Neuronal stem cell (in vitro differentiated cells): Measurements from ENCODE around the gene LCP1. TPM values are rescaled to one million over a fixed set of nuclear protein-coding genes. Genes with fewer than 3 reads are reported as not detected.

Experiments
- DNase-seq: peaks from one replicate; pipeline ENCODE4 v3.0.0-alpha.2; 2013; ENCODE audit warnings: low spot score
- H2AFZ ChIP-seq: one replicate; pipeline ENCODE4 v1.6.1; 2013; ENCODE audit warnings: mild to moderate bottlenecking, low read length, inconsistent platforms
- H2AK5ac ChIP-seq: 2 replicates; pipeline ENCODE4 v1.6.1; 2013; ENCODE audit warnings: low read depth, mild to moderate bottlenecking, inconsistent platforms, low read length, moderate library complexity, mixed read lengths
- H2BK120ac ChIP-seq: 2 replicates; pipeline ENCODE4 v1.6.1; 2013; ENCODE audit warnings: low read depth, mild to moderate bottlenecking, inconsistent platforms, low read length, moderate library complexity, mixed read lengths
- H2BK12ac ChIP-seq: one replicate; pipeline ENCODE4 v1.6.1; 2013; ENCODE audit warnings: low read length, inconsistent platforms
- H2BK15ac ChIP-seq: 2 replicates; pipeline ENCODE4 v1.6.1; 2013; ENCODE audit warnings: mild to moderate bottlenecking, low read length, inconsistent platforms, mixed read lengths
- H2BK5ac ChIP-seq: one replicate; pipeline ENCODE4 v1.6.1; 2013; ENCODE audit warnings: inconsistent platforms, mild to moderate bottlenecking, low read length, moderate library complexity
- H3K14ac ChIP-seq: one replicate; pipeline ENCODE4 v1.6.1; 2013; ENCODE audit warnings: low read length, inconsistent platforms
- H3K18ac ChIP-seq: 2 replicates; pipeline ENCODE4 v1.6.1; 2013; ENCODE audit warnings: low read length, inconsistent platforms
- H3K23ac ChIP-seq: 2 replicates; pipeline ENCODE4 v1.6.1; 2013; ENCODE audit warnings: low read depth, mild to moderate bottlenecking, mixed read lengths, low read length, inconsistent platforms; ENCODE audit not compliant: poor library complexity
- H3K27ac ChIP-seq: replicated peaks from 3 replicates; pipeline ENCODE4 v1.5.1; 2013; ENCODE audit warnings: low read length, inconsistent platforms
- H3K27me3 ChIP-seq, 3 experiments: 2 replicates each; pipeline ENCODE4 v1.6.1; 2013; ENCODE audit warnings: low read length in 3 of 3, mild to moderate bottlenecking in 2 of 3, inconsistent platforms in 1 of 3, low read depth in 1 of 3, mixed read lengths in 1 of 3, moderate library complexity in 1 of 3; ENCODE audit not compliant: control insufficient read depth in 3 of 3, insufficient read depth in 3 of 3
- H3K36me3 ChIP-seq, 2 donors: replicated peaks in 1 of 2; 2 replicates each; pipeline ENCODE4 v1.6.1; 2013; ENCODE audit warnings: low read length in 2 of 2; ENCODE audit not compliant: control insufficient read depth in 2 of 2, insufficient read depth in 2 of 2
- H3K4ac ChIP-seq: 2 replicates; pipeline ENCODE4 v1.6.1; 2013; ENCODE audit warnings: inconsistent platforms, mild to moderate bottlenecking, low read length, moderate library complexity
- H3K4me1 ChIP-seq, 2 donors: 1 replicate in 1 of 2; 2 replicates in 1 of 2; pipeline ENCODE4 v1.6.1; 2013; ENCODE audit warnings: low read length in 2 of 2, low read depth in 1 of 2; ENCODE audit not compliant: control insufficient read depth in 2 of 2, insufficient read depth in 1 of 2
- H3K4me2 ChIP-seq: one replicate; pipeline ENCODE4 v1.6.1; 2013; ENCODE audit warnings: mild to moderate bottlenecking, low read length, inconsistent platforms; ENCODE audit not compliant: insufficient read depth, poor library complexity, severe bottlenecking
- H3K4me3 ChIP-seq, 2 donors: 2 replicates each; pipeline ENCODE4 v1.5.1; 2013; ENCODE audit warnings: low read length in 2 of 2, mild to moderate bottlenecking in 2 of 2, inconsistent platforms in 1 of 2, moderate library complexity in 1 of 2
- H3K79me1 ChIP-seq: one replicate; pipeline ENCODE4 v1.6.1; 2013; ENCODE audit warnings: low read depth, mild to moderate bottlenecking, inconsistent platforms, low read length, moderate library complexity
- H3K9ac ChIP-seq: one replicate; pipeline ENCODE4 v1.6.1; 2013; ENCODE audit warnings: mild to moderate bottlenecking, low read depth, low read length, inconsistent platforms; ENCODE audit not compliant: poor library complexity
- H3K9me3 ChIP-seq, 2 donors: replicated peaks in 1 of 2; 2 replicates each; pipeline versions ENCODE3 to v1.6.1; 2013; ENCODE audit warnings: low read length in 2 of 2, mild to moderate bottlenecking in 2 of 2, inconsistent platforms in 1 of 2, low read depth in 1 of 2, mixed read lengths in 1 of 2, moderate library complexity in 1 of 2; ENCODE audit not compliant: control insufficient read depth in 2 of 2, insufficient read depth in 1 of 2
- H4K8ac ChIP-seq: one replicate; pipeline ENCODE4 v1.6.1; 2013; ENCODE audit warnings: low read depth, mild to moderate bottlenecking, inconsistent platforms, low read length, moderate library complexity
- H4K91ac ChIP-seq: one replicate; pipeline ENCODE4 v1.6.1; 2013; ENCODE audit warnings: low read length, low read depth, mild to moderate bottlenecking, inconsistent platforms; ENCODE audit not compliant: poor library complexity
- WGBS, 2 donors: extraction: QIAGEN DNeasy Blood & Tissue Kit; methylation state at CpG; one replicate each; pipeline ENCODE4 v1.1.7; 2013; ENCODE audit warnings: missing lambda C conversion rate in 2 of 2, mixed read lengths in 1 of 2; ENCODE audit not compliant: insufficient read length in 2 of 2, insufficient replicate concordance in 1 of 2; ENCODE audit errors: extremely low coverage in 2 of 2; 5-methylcytosine and 5-hydroxymethylcytosine counted together
- small RNA-seq: library from polyadenylated mRNA; stranded (forward); fragments of <200 nt; extraction: miRNeasy Mini kit (QIAGEN cat#:217004); gene quantifications from one replicate; pipeline ENCODE3, GENCODE V24; 2013; ENCODE audit not compliant: insufficient read depth

Gene LCP1

DNA sequence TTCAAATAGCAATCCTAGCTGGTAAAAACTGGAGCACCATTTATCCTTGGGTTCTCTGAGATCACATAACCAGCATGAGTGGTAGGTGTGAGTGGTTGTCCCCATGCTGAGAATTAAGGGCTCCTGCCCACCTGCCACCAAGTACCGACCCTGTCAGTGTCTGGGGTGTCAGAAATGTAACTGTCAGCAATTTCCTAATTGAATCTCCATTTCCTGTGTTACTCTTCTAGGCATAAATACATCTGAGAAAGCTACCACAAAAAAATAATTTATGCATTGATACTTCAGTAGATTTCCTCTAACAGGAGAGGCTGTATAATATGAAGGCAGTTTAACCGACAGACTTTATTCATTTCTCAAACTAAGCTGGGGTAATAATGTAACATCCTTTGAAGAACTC, 102.2 kb downstream of the LCP1 start:
- Histone ChIP-seq H3K4me3 (no peak overlapping the region), H2BK5ac (no peak overlapping the region), H3K27ac (no peak overlapping the region), H3K4me1 (no peaks in the 10 kb centered on the region), H3K23ac (no peak overlapping the region), H3K9me3 (peaks cover 0 to 1% of the 10 kb centered on the region in 2 donors), H3K4me2 (no peak overlapping the region), H3K79me1 (no peaks in the 10 kb centered on the region), H2AFZ (no peak overlapping the region), H3K14ac (no peak overlapping the region), H3K4ac (no peak overlapping the region), H2BK12ac (no peak overlapping the region), H2BK15ac (no peak overlapping the region), H3K9ac (no peak overlapping the region), H4K8ac (no peak overlapping the region), H4K91ac (no peak overlapping the region), H3K18ac (no peak overlapping the region), H3K27me3 (no peaks in the 10 kb centered on the region), H2AK5ac (no peak overlapping the region), H3K36me3 (no peaks in the 10 kb centered on the region), H2BK120ac (no peak overlapping the region)
- no peak for DNase-seq
- no CpG with 5 or more reads among the region's 2 CpGs for WGBS, 2 donors

GRCh38 chr13:46077265-46077664, 104.7 kb downstream of the LCP1 start:
- H2AFZ ChIP-seq = no peak overlapping the region
- no peak overlapping the region for H4K91ac ChIP-seq
- H3K23ac ChIP-seq = no peak overlapping the region
- H3K79me1 ChIP-seq = no peaks in the 10 kb centered on the region
- H3K9ac ChIP-seq = no peak overlapping the region
- no peak overlapping the region for H3K27ac ChIP-seq
- H2BK12ac ChIP-seq = no peak overlapping the region
- WGBS, 2 donors = no CpG with 5 or more reads among the region's 1 CpG
- peaks cover 2 to 4% of the 10 kb centered on the region in 2 donors for H3K9me3 ChIP-seq
- no peak overlapping the region for H3K18ac ChIP-seq
- no peaks in the 10 kb centered on the region for H3K27me3 ChIP-seq
- no peak overlapping the region for H3K4me3 ChIP-seq
- H2BK15ac ChIP-seq = no peak overlapping the region
- H3K4ac ChIP-seq = no peak overlapping the region
- no peak overlapping the region for H3K14ac ChIP-seq
- no peaks in the 10 kb centered on the region for H3K4me1 ChIP-seq
- no peak for DNase-seq
- H2BK120ac ChIP-seq = no peak overlapping the region
- no peaks in the 10 kb centered on the region for H3K36me3 ChIP-seq
- H2BK5ac ChIP-seq = no peak overlapping the region
- H2AK5ac ChIP-seq = no peak overlapping the region
- H3K4me2 ChIP-seq = no peak overlapping the region
- no peak overlapping the region for H4K8ac ChIP-seq

DNA sequence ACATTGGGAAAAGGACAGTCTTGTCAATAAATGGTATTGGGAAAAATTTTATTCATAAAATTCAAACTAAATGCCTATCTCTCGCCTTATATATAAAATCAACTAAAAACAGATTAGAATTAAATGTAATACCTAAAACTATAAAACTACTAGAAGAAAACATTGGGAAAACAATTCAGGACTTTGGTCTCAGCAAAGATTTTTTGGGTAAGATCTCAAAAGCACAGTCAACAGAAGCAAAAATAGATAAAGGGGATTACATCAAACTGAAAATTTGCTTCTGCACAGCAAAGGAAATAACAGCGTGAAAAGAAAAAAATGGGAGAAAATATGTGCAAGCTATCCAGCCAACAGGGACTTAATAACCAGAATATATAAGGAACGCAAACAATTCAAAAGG, 105.2 kb downstream of the LCP1 start:
- WGBS, 2 donors = no CpG with 5 or more reads among the region's 3 CpGs
- no peak overlapping the region for H3K4me2 ChIP-seq
- H4K91ac ChIP-seq = no peak overlapping the region
- no peaks in the 10 kb centered on the region for H3K4me1 ChIP-seq
- no peak overlapping the region for H4K8ac ChIP-seq
- no peaks in the 10 kb centered on the region for H3K36me3 ChIP-seq
- no peak overlapping the region for H3K18ac ChIP-seq
- H3K4ac ChIP-seq = no peak overlapping the region
- no peak for DNase-seq
- H3K4me3 ChIP-seq = no peak overlapping the region
- no peak overlapping the region for H3K14ac ChIP-seq
- no peak overlapping the region for H2BK5ac ChIP-seq
- H3K27me3 ChIP-seq = no peaks in the 10 kb centered on the region
- no peak overlapping the region for H3K23ac ChIP-seq
- H3K79me1 ChIP-seq = no peaks in the 10 kb centered on the region
- no peak overlapping the region for H3K9ac ChIP-seq
- no peak overlapping the region for H2BK120ac ChIP-seq
- H2BK15ac ChIP-seq = no peak overlapping the region
- H2BK12ac ChIP-seq = no peak overlapping the region
- no peak overlapping the region for H3K27ac ChIP-seq
- H3K9me3 ChIP-seq = peaks cover 2 to 4% of the 10 kb centered on the region in 2 donors
- no peak overlapping the region for H2AFZ ChIP-seq
- H2AK5ac ChIP-seq = no peak overlapping the region

Small RNAs within 50 kb of the gene (small RNA-seq; reads per million reads assigned to genes)
- gene RN7SL288P = not detected
